Motor neuron (in vitro differentiated cells): Measurements from ENCODE around the gene ZNF275. TPM values are rescaled to one million over a fixed set of nuclear protein-coding genes. Genes with fewer than 3 reads are reported as not detected.

Experiments
- total RNA-seq, 8 experiments: library from RNA; unstranded; fragments of 300-600 nt; gene quantifications; 2 replicates each; pipeline versions ENCODE4 v1.2.3 to v1.2.4, GENCODE V29; 2022

The ZNF275 gene
- total RNA-seq, 8 experiments from 2014 or later = 2.6 to 15.8 (median 6.3) TPM

Other genes starting within 250 kb of the ZNF275 start
- gene MAGEA1, start 154.9 kb upstream of the ZNF275 start, total RNA-seq = under 1 TPM in 2 of 8 experiments, not detected in 6; 0.14 to 0.19 TPM
- 1 to 10 TPM in 1 of 8 experiments, under 1 TPM in 6, not detected in 1; 0.04 to 1.2 (median 0.43) TPM for gene PNMA6F, start 12.4 kb upstream of the ZNF275 start, total RNA-seq
- gene PNMA6E, start 67.2 kb downstream of the ZNF275 start, total RNA-seq = under 1 TPM in 6 of 8 experiments, not detected in 2; 0.05 to 0.87 (median 0.19) TPM
- under 1 TPM in 5 of 8 experiments, not detected in 3; under 0.01 to 0.19 (median 0.04) TPM for gene ZFP92, start 77.3 kb downstream of the ZNF275 start, total RNA-seq
- under 1 TPM in 5 of 8 experiments, not detected in 3; 0.05 to 0.70 (median 0.38) TPM for gene TREX2, start 111.9 kb downstream of the ZNF275 start, total RNA-seq
- gene HAUS7, start 136.4 kb downstream of the ZNF275 start, total RNA-seq = 10 to 100 TPM in 7 of 8 experiments, 1 to 10 TPM in 1; 8.5 to 28.6 (median 19.0) TPM
- 100 to 1,000 TPM in 1 of 8 experiments, 1 to 10 TPM in 3, under 1 TPM in 3, not detected in 1; 0.08 to 105 (median 2.6) TPM for gene BGN, start 160.8 kb downstream of the ZNF275 start, total RNA-seq
- 1 to 10 TPM in 2 of 8 experiments, under 1 TPM in 4, not detected in 2; 0.17 to 4.4 (median 0.66) TPM for gene ATP2B3, start 183.5 kb downstream of the ZNF275 start, total RNA-seq